Posterior vena cava (tissue), 2 donors: ENCODE results near the gene PCYOX1L. TPM values are rescaled to one million over a fixed set of nuclear protein-coding genes. Genes with fewer than 3 reads are reported as not detected.
A peak's percentile ranks its signal among the peaks of the same experiment; 100 is the strongest.

Experiments
- DNase-seq: peaks from one replicate; pipeline ENCODE4 v3.0.0-alpha.2; 2020; ENCODE audit warnings: low spot score
- intact Hi-C, 2 donors: fragments of 100-400 bp; cut with DNase I; formaldehyde crosslinking; loops; one replicate each; pipeline versions ENCODE4 v1.14.1 to v1.14.2; 2022 to 2023
- total RNA-seq, 2 donors: library from RNA; stranded (reverse); fragmentation: NEBNext Ultra II Directional; extraction: Animal tissue kit (Norgen Biotek cat#: 25700); gene quantifications; one replicate each; pipeline ENCODE4 v1.2.1, GENCODE V29; 2021
- donor health status: DM: yes; HTN: yes; CAD: no.
- donor health status: DM: yes; HTN: yes; CAD: no.

Gene PCYOX1L
- total RNA-seq, 2 donors from 2014 or later = 3.1 to 5.6 TPM

DNA sequence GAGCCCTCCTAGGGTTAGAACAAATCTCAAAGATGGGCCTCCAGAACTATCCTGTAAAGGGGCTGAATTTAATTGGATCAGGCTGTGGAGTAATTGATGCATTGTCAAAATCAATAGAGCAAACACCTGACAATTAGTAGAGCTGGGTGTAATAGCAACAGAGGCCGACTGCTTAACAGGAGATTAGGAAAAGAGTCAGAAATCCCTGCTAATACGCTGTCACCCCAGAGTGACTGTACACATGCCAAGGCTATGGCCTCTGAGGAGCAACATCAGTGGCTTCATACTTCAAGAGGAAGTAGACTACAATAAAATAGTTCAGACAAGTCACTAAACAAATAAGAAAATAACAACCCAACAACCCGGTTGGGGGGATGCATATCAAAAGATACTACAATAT lies 31.2 kb upstream of the PCYOX1L start:
- intact Hi-C loops = no loop called here
- no peak for DNase-seq

DNA sequence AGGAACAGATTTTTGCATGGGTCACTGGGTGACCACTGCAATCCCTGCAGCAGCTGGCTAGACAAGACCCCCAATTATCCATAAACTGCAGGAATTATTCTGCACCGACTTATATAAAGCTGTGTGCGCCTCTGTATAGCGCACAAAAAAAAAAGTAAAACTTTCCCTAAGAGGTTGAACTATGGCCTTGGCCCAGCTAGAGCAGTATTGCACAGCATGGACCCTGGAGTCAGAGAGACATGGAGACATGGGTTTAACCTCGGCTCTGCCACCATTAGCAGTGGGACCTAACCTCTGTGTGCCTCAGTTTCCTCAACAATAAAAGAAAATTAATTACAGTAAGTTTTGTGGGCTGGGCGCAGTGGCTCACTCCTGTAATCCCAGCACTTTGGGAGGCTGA lies 29.7 kb upstream of the PCYOX1L start:
- DNase-seq = no peak
- intact Hi-C loops = no loop called here

DNA sequence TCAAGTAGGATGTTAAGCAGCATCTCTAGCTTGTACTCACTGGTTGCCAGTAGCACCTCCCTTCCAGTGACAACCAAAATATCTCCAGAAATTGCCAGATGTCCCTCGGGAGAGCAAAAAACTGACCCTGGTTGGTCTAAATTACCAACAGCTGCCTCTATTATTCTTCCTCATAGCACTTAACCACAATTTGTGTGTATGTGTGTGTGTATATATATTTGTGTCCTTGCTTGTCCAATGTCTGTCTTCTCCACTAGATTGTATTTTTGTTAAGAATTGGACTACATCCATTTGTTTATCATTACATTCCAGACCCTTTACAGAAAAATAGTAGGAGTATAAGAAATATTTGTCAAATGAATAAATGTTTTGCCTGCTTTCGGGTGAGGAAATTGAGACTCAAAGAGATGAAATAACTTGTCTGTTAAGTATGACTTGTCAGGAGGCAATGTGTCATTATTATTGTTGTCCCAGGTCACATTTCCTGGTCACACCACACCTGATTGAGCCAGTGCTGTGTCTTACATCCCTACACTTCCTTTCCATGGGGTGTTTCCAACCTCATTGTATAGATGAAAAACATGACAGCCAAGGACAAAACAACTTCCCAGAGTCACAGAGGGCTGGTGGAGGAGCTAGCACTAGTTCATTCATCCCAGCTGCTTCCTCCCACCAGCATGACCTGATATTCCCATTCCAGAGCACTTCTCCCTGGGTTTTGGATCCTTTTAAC lies 24.0 kb upstream of the PCYOX1L start:
- no peak for DNase-seq
- intact Hi-C loops = no loop called here

DNA sequence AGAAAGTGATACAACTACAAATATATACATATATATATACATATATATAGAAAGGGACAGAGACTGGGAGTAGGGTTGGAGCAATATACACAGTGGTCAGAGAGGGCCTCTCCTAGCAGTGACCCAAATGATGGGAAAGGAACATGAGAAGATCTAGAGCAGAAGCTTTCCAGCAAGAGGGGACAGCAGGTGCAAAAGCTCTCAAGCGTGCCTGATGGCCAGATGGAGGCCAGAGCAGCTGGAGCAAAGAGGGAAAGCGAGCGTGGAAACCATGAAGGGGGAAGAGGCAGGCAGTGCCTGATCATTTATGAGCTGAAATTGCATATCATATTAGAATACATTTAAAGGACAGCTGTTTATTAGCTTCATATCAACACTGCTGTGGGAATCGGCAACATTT lies 20.1 kb upstream of the PCYOX1L start:
- intact Hi-C loops = loop anchor here in 1 of 2 donors (5.0 kb wide), 1 partner anchor 1740 kb away; no protein-coding TSS in a partner anchor
- DNase-seq = no peak

DNA sequence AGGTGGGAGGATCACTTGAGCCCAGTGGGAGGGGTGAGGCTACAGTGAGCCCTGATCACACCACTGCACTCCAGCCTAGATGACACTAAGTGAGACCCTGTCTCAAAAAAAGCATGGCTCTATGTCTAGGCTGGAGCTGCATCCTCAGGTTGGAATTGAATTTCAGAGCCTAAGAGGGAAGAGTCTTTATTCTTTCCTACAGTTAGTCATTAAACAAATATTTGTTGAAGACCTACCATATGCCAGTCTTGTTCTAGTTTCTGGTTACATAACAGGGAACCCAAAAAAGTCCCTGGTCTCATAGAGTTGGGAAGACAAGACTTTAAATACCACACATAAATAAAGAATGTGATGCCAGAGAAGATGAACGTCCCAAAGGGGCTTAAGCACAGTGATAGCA lies 19.5 kb upstream of the PCYOX1L start:
- intact Hi-C loops = loop anchor here in 1 of 2 donors (5.0 kb wide), 1 partner anchor 1739 kb away; no protein-coding TSS in a partner anchor
- no peak for DNase-seq

DNA sequence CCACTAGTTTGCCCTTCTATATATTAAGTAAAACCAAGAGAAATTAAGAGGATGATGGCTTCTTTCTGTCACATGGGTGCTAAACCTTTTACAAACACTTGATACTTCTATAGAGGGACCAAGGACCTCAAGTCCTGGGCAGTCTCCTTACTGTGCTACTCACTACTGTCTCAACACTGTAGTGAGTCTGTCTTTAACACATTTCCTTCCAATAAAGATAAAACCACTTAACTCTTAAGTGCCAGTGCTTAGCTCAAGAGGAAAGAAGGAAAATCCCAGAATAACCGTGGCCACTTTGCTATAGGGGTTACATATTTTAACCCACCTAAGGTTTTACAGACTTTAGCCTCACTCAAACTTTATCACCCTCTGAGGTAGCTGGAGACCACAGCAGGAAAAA lies 16.9 kb upstream of the PCYOX1L start:
- intact Hi-C loops = no loop called here
- no peak for DNase-seq

DNA sequence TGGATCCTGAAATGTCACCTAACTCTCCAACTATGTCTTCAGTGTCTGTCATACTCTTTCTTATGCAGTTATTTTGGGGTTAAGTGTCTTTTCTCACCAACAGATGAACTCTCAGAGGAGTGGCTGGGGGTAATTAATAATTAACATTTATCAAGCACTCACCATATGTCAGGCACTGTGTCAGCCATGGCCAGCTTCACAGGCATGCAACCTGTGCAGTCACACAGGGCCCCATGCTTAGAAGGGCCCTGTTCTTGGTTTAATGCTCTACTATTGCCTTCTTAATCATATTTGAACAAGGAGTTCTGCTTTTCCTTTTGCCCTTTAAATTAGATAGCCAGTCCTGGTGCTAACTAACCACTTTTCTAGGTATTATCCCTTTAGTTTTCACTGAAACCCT lies 16.0 kb upstream of the PCYOX1L start:
- no peak for DNase-seq
- intact Hi-C loops = no loop called here

DNA sequence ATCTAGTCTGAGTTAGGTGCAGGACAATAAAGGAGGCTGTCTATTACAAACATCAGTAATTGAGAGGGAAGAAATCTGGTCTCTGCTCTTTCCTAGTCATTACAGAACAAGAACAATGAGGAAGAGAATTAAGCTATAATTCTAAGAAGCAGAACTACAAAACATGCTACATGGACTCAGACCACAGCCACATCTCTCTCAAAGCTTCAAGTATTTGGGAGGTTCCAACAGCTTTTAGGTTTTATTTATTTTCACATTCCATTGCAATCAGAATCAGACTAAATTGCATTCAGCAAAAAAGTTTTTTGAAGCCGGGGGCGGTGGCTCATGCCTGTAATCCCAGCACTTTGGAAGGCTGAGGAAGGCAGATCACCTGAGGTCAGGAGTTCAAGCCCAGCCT lies 13.7 kb upstream of the PCYOX1L start:
- DNase-seq = no peak
- intact Hi-C loops = no loop called here

DNA sequence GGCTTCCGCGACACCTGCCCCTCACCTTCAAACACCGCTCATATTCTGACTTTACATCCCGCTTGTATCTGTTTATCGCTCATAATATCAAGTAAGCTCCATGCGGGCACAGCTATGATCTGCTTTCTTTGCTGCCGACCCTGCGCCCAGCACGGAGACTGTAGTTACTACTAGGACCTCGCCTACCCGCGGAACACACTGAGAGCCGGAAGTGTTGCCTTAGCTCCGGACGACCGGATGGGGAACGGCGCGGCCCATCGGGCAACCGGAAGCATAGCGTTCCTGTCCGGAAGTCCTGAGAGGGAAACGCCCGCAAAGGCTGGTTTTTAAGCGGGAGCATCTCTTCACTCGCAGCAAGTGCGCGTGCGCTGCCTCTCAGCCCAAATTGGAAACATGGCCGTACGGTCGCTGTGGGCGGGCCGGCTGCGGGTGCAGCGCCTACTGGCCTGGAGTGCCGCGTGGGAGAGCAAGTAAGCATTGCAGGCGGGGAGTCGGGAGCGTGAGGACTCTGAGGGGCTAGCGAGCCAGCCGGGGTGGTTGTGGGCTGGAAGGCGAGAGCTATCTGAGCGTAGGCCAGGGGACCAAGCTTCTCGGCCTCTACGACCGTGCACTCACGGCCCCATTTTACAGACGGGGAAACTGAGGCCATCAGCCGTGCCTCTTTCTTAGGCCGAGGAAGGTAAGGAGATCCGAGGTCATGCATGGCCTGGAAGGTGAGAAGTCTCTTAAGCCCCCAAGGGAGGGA lies 12.5 kb upstream of the PCYOX1L start, which contains the start of gene GRPEL2:
Gene GRPEL2 (plus strand): TSS at position 353 of the 745 bp plus-strand sequence. CDS start 41 bp downstream, at position 394.
- DNase-seq = peak; percentile 98
- intact Hi-C loops = no loop called here

DNA sequence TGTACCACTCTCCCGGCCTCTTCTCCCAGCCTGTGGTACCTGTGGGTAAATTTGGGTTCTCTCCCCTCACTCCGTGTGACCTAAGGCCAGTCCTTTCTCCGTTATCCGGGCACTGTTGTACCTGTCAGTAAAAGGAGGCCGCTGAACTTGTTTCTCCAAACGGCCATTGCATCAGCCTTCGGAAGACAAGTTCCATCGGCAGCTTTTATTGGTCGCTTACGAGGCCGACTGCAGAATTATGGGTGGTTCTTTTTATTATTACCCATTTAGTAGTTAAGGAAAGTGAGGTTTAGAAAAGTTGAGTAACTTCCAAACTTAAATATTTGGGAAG lies 12.0 kb upstream of the PCYOX1L start:
- no peak for DNase-seq
- intact Hi-C loops = no loop called here

DNA sequence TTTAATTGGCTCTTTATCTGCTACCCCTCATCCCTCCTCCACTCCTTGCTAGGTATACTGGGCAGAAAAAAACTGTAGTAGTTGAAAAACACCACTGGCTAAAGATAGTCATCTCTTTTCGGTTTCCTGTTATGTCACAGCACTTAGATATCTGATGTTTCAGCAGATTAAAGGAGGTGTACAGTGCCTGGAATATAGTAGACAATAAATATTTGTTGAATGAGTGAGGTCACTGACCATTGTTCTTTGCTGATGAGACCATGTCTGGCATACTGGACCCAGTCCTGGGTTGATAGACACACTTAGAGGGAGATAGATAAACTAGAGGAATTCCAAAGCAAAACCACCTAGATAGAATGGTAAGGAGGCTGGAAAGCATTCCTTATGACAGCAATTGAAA lies 9.3 kb upstream of the PCYOX1L start:
- intact Hi-C loops = no loop called here
- no peak for DNase-seq

DNA sequence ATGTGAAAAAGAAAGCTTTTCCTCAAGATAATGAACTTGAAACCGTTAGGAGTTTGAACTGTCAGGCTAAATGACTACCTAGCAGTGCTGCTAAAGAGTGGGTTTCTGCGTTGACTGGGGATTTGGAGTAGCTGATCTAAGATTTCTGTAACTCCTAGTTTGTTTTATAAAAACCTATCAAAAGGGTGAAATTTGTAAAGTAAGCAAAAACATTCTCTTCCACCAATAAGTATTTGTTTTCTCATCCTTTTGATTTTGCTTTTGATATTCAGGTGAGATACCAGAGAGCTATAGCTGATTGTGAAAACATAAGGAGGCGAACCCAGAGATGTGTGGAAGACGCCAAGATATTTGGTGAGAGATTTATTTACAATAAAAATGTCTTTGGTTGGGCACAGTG lies 8.5 kb upstream of the PCYOX1L start:
- intact Hi-C loops = no loop called here
- no peak for DNase-seq

DNA sequence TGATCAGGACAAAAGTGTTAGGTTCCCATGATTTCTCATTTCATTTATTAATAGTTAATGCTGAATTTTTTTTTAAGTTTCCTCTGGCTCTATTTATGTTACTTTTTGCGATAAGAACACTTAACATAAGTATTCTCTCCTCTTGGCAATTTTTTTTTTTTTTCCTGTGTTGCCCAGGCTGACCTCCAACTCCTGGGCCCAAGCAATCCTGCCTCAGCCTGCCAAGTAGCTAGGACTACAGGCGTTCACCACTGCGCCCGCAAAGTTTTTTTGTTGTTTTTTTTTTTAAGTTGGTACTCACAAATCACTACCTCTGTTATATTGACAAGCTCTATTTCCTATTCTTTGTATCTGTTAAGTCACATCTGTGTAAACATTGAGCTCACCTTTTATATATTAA lies 5.7 kb upstream of the PCYOX1L start:
- intact Hi-C loops = no loop called here
- DNase-seq = no peak

DNA sequence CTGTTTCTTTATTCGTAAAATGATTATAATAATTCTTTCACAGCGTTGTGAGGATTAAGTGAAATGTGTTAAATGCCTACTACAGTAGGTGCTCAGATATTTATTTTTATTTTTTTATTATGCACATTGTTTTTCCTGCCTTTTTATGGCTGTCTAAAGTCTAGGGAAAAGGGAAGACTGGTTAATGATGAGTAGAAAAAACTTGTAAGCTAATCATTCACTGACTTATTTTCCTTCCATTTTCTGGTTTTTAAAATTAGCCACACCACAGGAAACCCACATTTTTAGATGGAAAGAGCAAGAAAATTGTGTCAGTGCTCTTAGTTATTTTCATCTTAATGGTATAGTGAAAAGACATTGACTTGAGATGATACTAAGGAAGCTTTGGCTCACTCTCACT lies 3.9 kb upstream of the PCYOX1L start:
- DNase-seq = no peak
- intact Hi-C loops = no loop called here

DNA sequence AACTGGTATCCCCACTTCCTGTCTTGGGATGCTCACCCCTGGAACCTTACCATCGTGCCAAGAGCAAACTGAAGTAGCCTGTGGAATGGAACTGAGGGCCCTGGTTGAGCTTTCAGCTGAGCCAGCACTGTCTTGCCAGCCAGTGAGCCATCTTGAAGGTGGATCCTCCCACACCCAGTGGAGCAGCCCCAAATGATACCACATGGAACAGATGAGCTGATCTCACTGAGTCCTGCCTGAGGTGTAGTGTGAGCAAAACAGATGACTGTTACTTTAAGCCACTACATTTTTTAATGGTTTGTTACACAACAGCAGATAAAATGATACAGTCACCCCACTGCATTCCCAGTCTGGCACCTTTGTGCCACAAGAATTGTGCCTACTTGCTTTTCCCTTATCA lies 2.2 kb upstream of the PCYOX1L start:
- intact Hi-C loops = no loop called here
- no peak for DNase-seq

DNA sequence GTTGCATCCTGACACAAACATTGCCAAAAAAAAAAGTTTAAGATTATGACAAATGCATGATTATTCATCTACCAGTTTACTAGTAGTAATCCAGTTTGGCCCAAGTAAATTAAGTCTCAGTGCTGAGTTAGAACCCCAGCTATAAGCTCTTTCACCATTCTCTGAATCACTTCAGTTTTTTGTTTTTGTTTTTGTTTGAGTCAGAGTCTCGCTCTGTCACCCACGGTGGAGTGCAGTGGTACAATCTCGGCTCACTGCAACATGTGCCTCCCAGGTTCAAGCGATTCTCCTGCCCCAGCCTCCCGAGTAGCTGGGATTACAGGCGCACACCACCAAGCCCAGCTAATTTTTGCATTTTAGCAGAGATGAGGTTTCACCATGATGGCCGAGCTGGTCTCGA lies 1.5 kb upstream of the PCYOX1L start:
- no peak for DNase-seq
- intact Hi-C loops = no loop called here

DNA sequence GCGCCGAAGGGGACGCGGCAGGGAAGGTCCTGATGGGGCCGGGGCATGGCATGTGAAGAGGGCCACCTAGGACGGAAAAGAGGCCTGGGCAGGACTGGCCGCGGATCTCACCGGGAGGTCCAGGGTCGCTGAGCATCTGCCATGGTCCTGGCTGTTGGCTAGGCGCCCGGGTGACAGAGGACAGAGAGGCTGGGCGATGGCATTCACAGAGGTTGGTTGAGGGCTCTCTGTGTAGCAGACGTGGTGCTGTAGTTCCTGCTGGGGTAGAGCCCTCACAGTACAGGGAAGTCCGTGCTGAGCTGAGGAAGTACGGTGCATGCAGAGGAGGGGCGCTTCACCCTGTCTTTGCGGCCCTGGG lies 427 bp downstream of the PCYOX1L start:
- peak; percentile 84 for DNase-seq
- intact Hi-C loops = no loop called here

DNA sequence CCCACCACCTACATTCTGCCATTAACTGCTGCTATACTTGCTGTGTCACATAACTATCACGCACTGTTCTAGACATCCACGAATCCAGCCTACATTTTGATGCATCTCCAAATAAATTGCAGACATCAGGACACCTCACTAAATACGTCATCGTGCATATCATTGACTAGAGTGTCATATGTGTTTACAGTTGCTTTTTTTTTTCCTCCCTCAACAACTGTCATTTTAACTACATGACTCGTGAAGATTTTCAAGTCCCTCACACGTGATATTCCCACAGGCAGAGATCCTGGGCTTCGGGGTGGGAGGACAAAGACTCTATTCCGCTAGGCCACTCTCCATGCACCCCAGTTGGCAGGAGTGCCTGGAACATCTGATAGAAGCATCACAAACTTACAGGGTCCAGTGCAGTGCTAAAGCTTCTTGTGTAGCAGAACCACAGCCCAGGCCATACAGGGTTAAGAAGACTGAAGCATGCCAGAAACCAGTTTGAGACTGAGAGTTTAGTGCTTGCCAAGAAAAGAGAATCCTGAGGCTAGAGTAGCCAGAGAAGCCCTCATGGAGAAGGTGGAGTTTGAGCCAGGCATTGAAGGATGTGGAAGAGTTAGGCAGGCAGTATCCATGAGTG lies 1.1 kb downstream of the PCYOX1L start:
- intact Hi-C loops = no loop called here
- no peak for DNase-seq

DNA sequence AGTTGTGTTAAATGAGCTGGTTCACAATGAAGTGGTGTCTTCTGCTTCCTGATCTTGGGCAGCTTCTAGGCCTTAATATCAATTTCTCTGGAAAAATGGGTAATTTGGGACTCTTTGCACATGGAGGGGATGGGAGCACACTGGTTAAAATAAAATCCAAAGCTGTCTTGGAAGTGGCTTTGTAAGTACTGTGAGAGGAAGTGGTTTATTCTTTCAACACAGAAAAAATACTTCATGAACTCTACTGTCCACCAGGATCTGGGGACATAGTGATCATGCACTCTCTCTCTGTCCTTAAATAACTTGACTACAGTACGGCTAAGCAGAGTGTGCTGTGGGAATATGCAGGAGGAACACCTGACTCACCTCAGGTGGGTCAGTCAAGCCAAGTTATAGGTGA lies 2.4 kb downstream of the PCYOX1L start:
- DNase-seq = no peak
- intact Hi-C loops = no loop called here

DNA sequence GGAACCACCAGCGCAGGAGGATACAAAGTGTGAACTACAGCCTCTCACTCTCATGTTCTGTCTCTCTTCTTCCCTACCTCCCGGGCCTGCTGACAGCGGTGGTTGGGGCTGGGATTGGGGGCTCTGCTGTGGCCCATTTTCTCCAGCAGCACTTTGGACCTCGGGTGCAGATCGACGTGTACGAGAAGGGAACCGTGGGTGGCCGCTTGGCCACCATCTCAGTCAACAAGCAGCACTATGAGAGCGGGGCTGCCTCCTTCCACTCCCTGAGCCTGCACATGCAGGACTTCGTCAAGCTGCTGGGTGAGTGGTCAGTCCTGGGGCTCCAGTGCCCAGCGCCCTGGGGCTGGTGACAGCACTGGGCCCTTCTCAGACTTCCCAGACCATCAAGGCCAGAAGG lies 4.7 kb downstream of the PCYOX1L start:
- DNase-seq = no peak
- intact Hi-C loops = no loop called here

DNA sequence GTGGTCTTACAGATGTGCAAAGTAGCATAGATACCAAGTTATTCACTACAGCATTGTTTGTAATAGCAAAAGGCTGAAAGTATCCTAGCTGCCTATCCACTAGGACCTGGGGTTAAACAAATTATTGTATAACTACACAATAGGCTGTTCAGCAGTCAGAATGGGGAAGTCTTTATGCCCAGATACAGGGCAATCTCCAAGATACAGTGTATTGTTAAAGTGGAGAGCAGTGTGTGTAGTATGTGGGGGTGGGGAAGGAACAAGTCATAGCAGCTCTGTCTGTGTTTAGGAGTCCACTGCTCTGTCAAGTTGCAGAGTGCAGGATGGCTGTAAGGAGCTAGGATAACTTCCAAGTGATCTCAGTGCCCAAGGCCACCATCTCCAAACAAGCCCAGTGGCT lies 5.5 kb downstream of the PCYOX1L start:
- intact Hi-C loops = no loop called here
- DNase-seq = no peak
